OCI-LY7 (cell line): ENCODE measurements around the gene ENHO. TPM values are rescaled to one million over a fixed set of nuclear protein-coding genes. Genes with fewer than 3 reads are reported as not detected.

Source experiments
- BruUV-seq: library from RNA; stranded (reverse); fragments of 400-500 nt; replicated peaks from 2 replicates; lab custom pipeline; 2021; lab: Mats Ljungman, UMichigan
- CTCF ChIA-PET: fragments of 300-600 bp; sonication (Branson Sonifier 250); formaldehyde crosslinking; loops from one replicate; lab custom pipeline; 2022; ENCODE audit warnings: antibody characterized with exemption; ENCODE audit not compliant: unreplicated experiment; lab: Charles Lee
- POLR2A ChIA-PET: fragments of 300-600 bp; sonication (Branson Sonifier 250); formaldehyde crosslinking; loops from one replicate; lab custom pipeline; 2022; ENCODE audit warnings: antibody characterized with exemption; lab: Charles Lee
- DNase-seq: peaks from one replicate; pipeline ENCODE4 v3.0.0-alpha.2; 2015; ENCODE audit warnings: low spot score
- H2AFZ ChIP-seq: fragments of 200-600 bp; sonication (generic), shearing (Covaris generic); 2 replicates; pipeline ENCODE4 v1.6.1; 2014; ENCODE audit warnings: mild to moderate bottlenecking, antibody characterized with exemption, low read length, moderate library complexity
- H3K27ac ChIP-seq: fragments of 200-600 bp; sonication (generic); 2 replicates; pipeline ENCODE4 v1.5.1; 2014; ENCODE audit warnings: mixed run types, low read depth, mild to moderate bottlenecking, moderate library complexity, low read length, inconsistent platforms; ENCODE audit not compliant: poor library complexity, severe bottlenecking
- H3K36me3 ChIP-seq: fragments of 200-600 bp; sonication (generic); 2 replicates; pipeline ENCODE4 v1.6.1; 2014; ENCODE audit warnings: mild to moderate bottlenecking, antibody characterized with exemption, low read length, moderate library complexity, mixed read lengths; ENCODE audit not compliant: insufficient read depth
- H3K4me1 ChIP-seq: fragments of 200-600 bp; sonication (generic); 2 replicates; pipeline ENCODE4 v1.5.1; 2014; ENCODE audit warnings: mild to moderate bottlenecking, low read length; ENCODE audit not compliant: insufficient read depth, poor library complexity, severe bottlenecking
- H3K4me2 ChIP-seq: fragments of 200-600 bp; sonication (generic); 2 replicates; pipeline ENCODE4 v1.6.1; 2014; ENCODE audit warnings: mild to moderate bottlenecking, low read length
- H3K4me3 ChIP-seq: fragments of 200-600 bp; sonication (generic); 2 replicates; pipeline ENCODE4 v1.5.1; 2014; ENCODE audit warnings: mild to moderate bottlenecking, low read depth, low read length; ENCODE audit not compliant: poor library complexity, severe bottlenecking
- H3K79me2 ChIP-seq: fragments of 200-600 bp; sonication (generic); 2 replicates; pipeline ENCODE4 v1.6.1; 2016; ENCODE audit warnings: low read depth, mild to moderate bottlenecking, low read length, moderate library complexity, mixed read lengths; ENCODE audit not compliant: insufficient read depth
- H3K9me2 ChIP-seq: fragments of 200-600 bp; sonication (generic); 2 replicates; pipeline ENCODE4 v1.6.1; 2016; ENCODE audit warnings: mild to moderate bottlenecking, low read length, mixed read lengths; ENCODE audit not compliant: insufficient read depth
- H3K9me3 ChIP-seq: fragments of 200-600 bp; sonication (generic); 2 replicates; pipeline ENCODE4 v1.6.1; 2014; ENCODE audit warnings: mild to moderate bottlenecking, mixed run types, low read length, mixed read lengths
- H4K20me1 ChIP-seq: fragments of 200-600 bp; sonication (generic); 2 replicates; pipeline ENCODE4 v1.6.1; 2014; ENCODE audit warnings: mild to moderate bottlenecking, antibody characterized with exemption, low read length, moderate library complexity, mixed read lengths; ENCODE audit not compliant: insufficient read depth
- EZH2phosphoT487 ChIP-seq: fragments of 200-600 bp; sonication (generic); IDR thresholded peaks from 2 replicates; pipeline ENCODE4 v1.6.1; 2018; ENCODE audit warnings: low read depth, borderline replicate concordance, mild to moderate bottlenecking, mixed run types, antibody characterized with exemption, low read length, moderate library complexity, mixed read lengths
- intact Hi-C: fragments of 100-400 bp; cut with micrococcal nuclease; formaldehyde crosslinking; loops from one replicate; pipeline ENCODE4 v1.10.0; 2022; ENCODE audit not compliant: unreplicated experiment
- total RNA-seq, 2 experiments: library from RNA; depleted of rRNA in 1 of 2; stranded (reverse); fragments of >200 nt in 1 of 2; shearing (Covaris generic) in 1 of 2; gene quantifications; 2 replicates each; pipeline ENCODE4 v1.2.3, GENCODE V29; 2014 to 2022
- TF ChIP-seq, protein P1 (sequence below): fragments of 200-600 bp; sonication (generic); conservative IDR thresholded peaks from 2 replicates; pipeline ENCODE4 v1.5.1; 2014; ENCODE audit warnings: mild to moderate bottlenecking, antibody characterized with exemption, low read length, moderate library complexity, mixed read lengths

The ENHO gene
- total RNA-seq, 2 experiments from 2014 or later, result 0.91 TPM; not detected in 1

DNA sequence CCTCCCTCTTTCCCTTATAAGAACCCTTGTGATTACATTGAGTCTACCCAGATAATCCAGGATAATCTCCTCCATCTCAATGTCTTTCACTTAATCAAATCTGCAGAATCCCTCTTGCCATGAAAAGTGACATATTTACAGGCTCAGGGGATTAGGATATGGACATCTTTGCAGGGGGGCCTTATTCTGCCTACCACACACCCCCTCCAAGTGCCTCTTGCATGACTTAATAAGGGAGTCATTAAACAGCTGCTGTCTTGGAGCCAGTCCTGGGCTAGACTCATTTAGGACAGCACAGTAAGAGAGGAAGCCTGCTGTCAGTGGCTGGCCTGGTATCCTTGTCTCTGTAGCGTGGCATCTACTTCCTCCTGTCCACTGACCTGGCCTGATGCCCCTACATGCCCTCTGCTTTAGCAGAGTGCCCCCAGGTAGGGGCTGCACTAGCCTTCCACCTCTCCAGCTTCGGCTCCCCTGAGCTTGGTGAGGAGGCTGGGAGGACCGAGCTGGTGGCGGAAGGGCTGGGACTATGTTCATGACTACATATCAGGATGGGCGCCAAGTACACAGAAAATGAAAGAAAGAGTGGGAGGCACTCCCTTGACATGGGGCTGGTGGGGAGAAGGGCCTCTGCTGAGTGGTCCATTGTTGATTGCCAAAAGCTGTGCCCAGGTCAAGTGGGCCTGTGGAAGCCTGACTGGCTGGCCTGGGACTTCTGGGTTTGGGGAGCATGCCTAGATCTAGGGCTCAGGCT, 17.2 kb downstream of the ENHO start:
- Histone ChIP-seq H3K9me3 (no peaks in the 10 kb centered on the region), H3K9me2 (no peaks in the 10 kb centered on the region), H4K20me1 (no peaks in the 10 kb centered on the region), H3K79me2 (no peaks in the 10 kb centered on the region), H3K36me3 (no peaks in the 10 kb centered on the region), H3K4me1 (no peaks in the 10 kb centered on the region), H2AFZ (no peak overlapping the region), H3K27ac (no peak overlapping the region), H3K4me2 (no peak overlapping the region), H3K4me3 (no peak overlapping the region)
- no TSS peak for BruUV-seq
- POLR2A ChIA-PET, result no interaction called here
- intact Hi-C loops, result no loop called here
- DNase-seq, result no peak
- TF ChIP-seq EZH2phosphoT487, result no peak
- TF ChIP-seq, protein P1, sequence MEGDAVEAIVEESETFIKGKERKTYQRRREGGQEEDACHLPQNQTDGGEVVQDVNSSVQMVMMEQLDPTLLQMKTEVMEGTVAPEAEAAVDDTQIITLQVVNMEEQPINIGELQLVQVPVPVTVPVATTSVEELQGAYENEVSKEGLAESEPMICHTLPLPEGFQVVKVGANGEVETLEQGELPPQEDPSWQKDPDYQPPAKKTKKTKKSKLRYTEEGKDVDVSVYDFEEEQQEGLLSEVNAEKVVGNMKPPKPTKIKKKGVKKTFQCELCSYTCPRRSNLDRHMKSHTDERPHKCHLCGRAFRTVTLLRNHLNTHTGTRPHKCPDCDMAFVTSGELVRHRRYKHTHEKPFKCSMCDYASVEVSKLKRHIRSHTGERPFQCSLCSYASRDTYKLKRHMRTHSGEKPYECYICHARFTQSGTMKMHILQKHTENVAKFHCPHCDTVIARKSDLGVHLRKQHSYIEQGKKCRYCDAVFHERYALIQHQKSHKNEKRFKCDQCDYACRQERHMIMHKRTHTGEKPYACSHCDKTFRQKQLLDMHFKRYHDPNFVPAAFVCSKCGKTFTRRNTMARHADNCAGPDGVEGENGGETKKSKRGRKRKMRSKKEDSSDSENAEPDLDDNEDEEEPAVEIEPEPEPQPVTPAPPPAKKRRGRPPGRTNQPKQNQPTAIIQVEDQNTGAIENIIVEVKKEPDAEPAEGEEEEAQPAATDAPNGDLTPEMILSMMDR, result no peak
- CTCF ChIA-PET, result interaction anchor here (0.9 kb wide), 1 partner anchor 13 kb away, joined by 3 read pairs; no protein-coding TSS in a partner anchor

DNA sequence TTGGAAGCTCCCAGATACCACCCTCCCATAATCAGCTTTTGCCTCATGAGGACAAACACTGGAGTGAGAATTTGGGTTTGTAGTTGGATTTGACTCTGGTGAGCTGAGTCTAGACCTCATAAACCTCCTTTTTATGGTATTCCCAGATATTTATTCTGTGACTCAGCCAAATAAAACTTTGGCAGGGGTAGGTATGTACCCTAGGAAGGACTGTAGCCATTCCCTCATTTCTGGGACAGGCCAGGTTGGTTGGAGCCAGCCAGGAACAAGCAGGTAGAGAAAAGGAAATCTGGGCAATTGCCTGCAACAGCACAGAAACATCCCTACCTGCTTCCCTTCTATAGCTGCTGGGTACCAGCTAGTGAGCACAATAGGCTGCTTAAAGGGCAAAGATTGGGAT, 19.4 kb downstream of the ENHO start:
- POLR2A ChIA-PET, result no interaction called here
- no peaks in the 10 kb centered on the region for H3K79me2 ChIP-seq
- no TSS peak for BruUV-seq
- H4K20me1 ChIP-seq, result no peaks in the 10 kb centered on the region
- H3K4me2 ChIP-seq, result no peak overlapping the region
- TF ChIP-seq EZH2phosphoT487, result no peak
- TF ChIP-seq, protein P1, result no peak
- intact Hi-C loops, result loop anchor here (5.0 kb wide), 1 partner anchor 99 kb away; no protein-coding TSS in a partner anchor
- no peak overlapping the region for H3K4me3 ChIP-seq
- H3K36me3 ChIP-seq, result no peaks in the 10 kb centered on the region
- no peaks in the 10 kb centered on the region for H3K9me2 ChIP-seq
- CTCF ChIA-PET, result no interaction called here
- no peaks in the 10 kb centered on the region for H3K4me1 ChIP-seq
- no peak overlapping the region for H3K27ac ChIP-seq
- no peaks in the 10 kb centered on the region for H3K9me3 ChIP-seq
- no peak overlapping the region for H2AFZ ChIP-seq
- no peak for DNase-seq

DNA sequence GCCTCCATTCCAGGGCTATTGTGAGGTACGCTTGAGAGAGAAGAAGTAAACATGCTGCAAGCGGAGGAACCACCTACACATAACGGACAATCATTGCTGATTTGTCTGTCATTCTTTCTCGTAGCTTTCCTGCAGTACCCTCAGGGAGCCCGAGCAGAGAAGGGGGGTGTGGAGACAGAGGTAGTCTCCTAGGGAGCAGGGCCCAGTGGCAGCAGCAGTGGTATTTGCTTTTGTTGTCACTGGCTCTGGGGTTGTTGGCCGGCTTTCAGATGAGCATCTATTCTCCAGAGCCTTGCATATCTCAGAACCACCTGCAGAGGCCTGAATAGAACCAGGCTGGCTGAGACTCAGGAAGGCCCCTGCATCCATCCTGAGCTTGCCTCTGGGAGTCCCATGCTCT, 19.9 kb downstream of the ENHO start:
- DNase-seq, result no peak
- H3K4me1 ChIP-seq, result no peaks in the 10 kb centered on the region
- no TSS peak for BruUV-seq
- no peaks in the 10 kb centered on the region for H3K9me2 ChIP-seq
- intact Hi-C loops, result loop anchor here (5.0 kb wide), 1 partner anchor 99 kb away; no protein-coding TSS in a partner anchor
- H3K79me2 ChIP-seq, result no peaks in the 10 kb centered on the region
- H3K27ac ChIP-seq, result no peak overlapping the region
- H3K36me3 ChIP-seq, result no peaks in the 10 kb centered on the region
- ChIA-PET CTCF (no interaction called here), POLR2A (no interaction called here)
- TF ChIP-seq, protein P1, result no peak
- TF ChIP-seq EZH2phosphoT487, result no peak
- H3K4me2 ChIP-seq, result no peak overlapping the region
- no peak overlapping the region for H2AFZ ChIP-seq
- no peaks in the 10 kb centered on the region for H4K20me1 ChIP-seq
- no peaks in the 10 kb centered on the region for H3K9me3 ChIP-seq
- H3K4me3 ChIP-seq, result no peak overlapping the region
